ENCODE measurements around the gene UQCR11.
A peak's percentile ranks its signal among the peaks of the same experiment; 100 is the strongest.

UQCR11 gene

DNA sequence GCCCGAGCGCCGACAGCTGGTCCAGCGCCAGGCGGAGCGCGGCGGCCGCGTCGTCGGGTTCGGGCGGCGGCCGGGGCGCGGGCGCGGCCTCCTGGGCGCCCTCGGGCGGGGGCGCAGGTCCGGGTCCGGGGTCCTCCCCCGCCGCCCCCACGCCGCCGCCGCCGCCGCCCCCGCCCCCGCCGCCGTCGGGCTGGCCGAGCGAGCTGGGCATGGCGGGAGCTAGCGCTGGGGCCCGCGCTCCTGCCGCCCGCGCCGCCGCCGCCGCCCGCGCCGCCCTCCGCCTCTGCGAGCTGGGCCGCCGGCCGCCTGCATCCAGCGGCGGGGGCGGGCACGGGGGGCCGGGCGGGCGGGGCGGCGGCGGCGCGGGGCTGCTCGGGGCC lies 37.4 kb downstream of the UQCR11 start:
- TF ChIP-seq CTCF (conservative IDR thresholded peaks at IDR 0.05) = no peak
- peak overlapping the region; percentile 78 for H3K27ac ChIP-seq

- TF ChIP-seq CTCF (conservative IDR thresholded peaks at IDR 0.05) = no peak
- peak overlapping the region; percentile 78 for H3K27ac ChIP-seq
Observed at GRCh38 chr19:1567116-1567847, 38.0 kb downstream of the UQCR11 start.

DNA sequence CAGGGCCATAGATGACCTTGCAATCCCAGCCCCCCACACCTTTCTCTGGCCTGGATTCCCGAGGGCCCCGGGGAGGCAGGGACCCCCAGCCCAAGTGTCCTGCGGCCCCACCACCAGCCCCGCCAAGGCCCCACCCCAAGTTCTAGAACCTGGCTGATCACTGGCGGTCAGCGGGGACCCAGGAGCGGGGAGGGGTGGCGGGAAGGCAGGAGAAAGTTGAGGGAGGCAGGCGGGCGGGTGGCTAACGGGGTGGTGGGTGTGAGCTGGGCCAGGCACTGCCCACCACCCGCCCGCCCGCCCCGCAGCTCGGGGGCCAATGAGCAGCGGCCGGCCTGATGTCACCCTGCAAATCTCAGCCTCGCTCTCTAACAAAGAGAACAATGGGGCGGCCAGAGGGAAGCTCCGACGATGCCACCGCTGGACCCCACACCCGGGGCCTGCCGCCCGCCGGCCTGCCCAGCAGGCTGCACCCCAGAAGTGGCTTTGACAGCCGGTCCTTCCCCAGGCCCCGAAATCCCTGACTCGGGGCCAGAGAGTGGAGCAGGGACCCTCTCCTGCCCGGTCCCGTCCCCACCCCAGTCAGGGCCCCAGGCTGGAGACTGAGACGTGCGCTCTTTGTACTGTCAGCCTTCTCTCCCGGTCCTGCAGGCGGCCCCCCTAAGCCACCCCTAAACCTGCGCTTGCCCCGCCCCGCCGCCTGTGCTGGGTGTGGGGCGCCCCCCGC lies 38.7 kb downstream of the UQCR11 start:
- no peak for TF ChIP-seq CTCF (conservative IDR thresholded peaks at IDR 0.05)
- peak overlapping the region; percentile 78 for H3K27ac ChIP-seq

DNA sequence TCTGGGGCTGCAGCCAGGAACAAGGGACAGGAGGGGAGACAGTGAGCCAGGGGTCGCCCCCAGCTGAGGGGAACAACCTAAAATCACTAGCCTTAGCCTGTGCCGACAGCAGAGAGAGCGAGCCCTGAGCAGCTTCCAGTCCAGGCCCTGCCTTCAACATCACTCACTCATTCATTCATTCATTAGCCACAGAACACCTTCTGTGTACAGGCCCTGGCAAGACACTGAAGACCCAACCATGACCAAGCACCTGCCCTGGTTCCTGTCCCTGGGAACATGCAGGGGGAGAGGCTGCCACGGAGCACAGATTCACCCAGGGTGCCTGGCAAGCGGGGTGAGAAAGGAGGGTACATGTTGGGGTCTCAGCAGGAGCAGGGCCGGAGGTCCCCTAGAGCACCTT lies 42.0 kb downstream of the UQCR11 start:
- H3K27ac ChIP-seq = no peak overlapping the region
- no peak for TF ChIP-seq CTCF (conservative IDR thresholded peaks at IDR 0.05)

DNA sequence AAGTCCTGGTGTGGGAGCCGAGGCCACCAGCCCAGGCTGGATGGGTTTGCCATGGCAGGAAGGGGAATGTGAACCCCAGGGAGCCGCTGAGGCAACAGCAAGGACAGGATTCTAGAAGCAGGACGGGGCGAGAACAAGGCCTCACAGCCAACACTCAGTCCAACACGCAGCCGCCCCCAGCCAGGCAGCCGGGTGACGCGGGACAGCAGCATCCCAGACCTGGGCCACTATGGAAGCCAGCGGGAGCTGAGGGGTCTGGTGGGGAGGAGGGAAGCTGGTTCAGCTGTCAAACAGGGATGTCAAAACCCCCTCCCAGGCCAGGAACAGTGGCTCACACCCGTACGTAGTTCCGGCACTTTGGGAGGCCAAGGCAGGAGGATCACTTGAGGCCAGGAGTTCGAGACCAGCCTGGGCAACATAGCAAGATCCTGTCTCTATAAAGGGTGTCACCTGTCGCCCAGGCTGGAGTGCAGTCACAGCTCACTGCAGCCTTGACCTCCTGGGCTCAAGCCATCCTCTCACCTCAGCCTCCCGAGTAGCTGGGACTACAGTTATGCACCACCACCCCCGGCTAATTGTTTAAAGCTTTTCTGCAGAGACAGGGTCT lies 43.9 kb downstream of the UQCR11 start:
- no peak overlapping the region for H3K27ac ChIP-seq
- no peak for TF ChIP-seq CTCF (conservative IDR thresholded peaks at IDR 0.05)

GRCh38 chr19:1560286-1560882 lies 44.9 kb downstream of the UQCR11 start:
- no peak for TF ChIP-seq CTCF (conservative IDR thresholded peaks at IDR 0.05)
- no peak overlapping the region for H3K27ac ChIP-seq

DNA sequence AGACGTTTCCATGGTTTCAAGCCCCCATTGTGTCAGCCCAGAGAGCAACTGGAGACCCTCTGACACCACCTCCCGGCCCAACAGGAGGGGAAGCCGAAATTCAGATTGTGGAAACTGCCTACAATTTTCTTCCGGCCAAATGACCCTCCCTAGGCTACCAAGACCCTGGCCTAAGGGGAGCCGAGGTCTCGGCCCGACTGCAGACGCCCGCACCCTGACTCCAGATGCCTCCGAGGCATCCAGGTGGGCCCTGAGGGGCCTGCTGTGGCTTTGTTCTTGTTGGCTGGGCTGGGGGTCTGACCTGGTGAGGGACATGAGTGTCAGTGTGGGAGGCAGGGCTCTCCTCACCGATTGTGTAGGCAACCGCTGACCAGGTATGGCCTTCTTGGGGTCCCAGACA lies 46.7 kb downstream of the UQCR11 start:
- no peak overlapping the region for H3K27ac ChIP-seq

More for the DNA sequence above, 46.7 kb downstream of the UQCR11 start:
- TF ChIP-seq CTCF (conservative IDR thresholded peaks at IDR 0.05) = no peak

All from VCaP (cell line).